Astrocyte of the cerebellum (primary cell): ENCODE results near the gene CHD5.

Source experiments
- DNase-seq: peaks from one replicate; pipeline ENCODE4 v3.0.0-alpha.2; 2011; ENCODE audit warnings: low read depth
- H3K4me3 ChIP-seq: 2 replicates; pipeline ENCODE4 v1.5.1; 2011; ENCODE audit warnings: mild to moderate bottlenecking, low read depth, low read length, moderate library complexity
- in situ Hi-C: cut with HindIII; loops from 2 replicates; pipeline ENCODE4 v1.10.0; 2017; ENCODE audit warnings: low sequenced_read_pairs
- TF ChIP-seq, protein P1 (sequence below): IDR thresholded peaks from 2 replicates; pipeline ENCODE4 v1.5.1; 2012; ENCODE audit warnings: low read length, low read depth, moderate library complexity, mild to moderate bottlenecking; ENCODE audit errors: missing control alignments

CHD5 gene

DNA sequence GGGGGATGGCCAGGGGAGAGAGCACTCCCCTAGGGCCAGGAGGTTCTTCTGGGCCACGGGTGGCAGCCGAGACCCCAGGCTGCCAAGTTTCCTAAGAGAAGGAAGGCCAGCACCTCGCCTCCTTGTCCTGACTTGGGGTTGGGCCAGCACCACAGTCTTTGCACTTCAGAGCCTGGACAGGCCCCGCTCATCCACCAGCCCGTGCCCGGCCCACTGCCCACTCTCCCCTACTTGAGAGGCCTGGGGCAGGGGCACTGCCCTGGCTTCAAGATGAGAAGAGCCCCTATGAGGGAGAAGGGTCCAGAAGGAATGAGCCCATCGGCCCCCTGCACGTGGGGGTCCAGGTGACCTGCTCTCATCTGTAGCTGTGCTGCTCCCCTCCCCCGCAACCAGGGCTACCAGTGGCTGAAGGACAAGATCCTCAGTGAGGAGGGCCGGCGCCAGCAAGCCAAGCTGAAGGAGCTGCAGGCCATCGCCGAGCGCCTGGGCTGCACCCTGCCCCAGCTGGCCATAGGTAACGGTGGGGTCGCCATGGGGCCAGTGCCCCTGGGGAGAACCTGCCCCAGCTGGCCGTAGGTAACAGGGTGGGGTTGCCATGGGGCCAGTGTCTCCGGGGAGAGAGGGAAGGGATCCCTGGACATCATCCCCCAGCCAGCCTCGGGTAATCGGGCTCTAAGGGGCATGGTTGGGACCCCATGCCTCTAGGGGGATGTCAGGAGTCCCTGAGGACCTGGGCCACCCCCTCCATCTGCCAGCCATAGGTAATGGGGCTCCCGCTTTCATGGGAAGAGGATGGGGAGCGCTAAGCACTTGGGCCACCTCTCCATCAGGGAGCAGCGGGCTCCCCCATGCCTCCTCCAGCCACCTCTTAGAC is 83.6 kb downstream of the CHD5 start:
- TF ChIP-seq, protein P1, sequence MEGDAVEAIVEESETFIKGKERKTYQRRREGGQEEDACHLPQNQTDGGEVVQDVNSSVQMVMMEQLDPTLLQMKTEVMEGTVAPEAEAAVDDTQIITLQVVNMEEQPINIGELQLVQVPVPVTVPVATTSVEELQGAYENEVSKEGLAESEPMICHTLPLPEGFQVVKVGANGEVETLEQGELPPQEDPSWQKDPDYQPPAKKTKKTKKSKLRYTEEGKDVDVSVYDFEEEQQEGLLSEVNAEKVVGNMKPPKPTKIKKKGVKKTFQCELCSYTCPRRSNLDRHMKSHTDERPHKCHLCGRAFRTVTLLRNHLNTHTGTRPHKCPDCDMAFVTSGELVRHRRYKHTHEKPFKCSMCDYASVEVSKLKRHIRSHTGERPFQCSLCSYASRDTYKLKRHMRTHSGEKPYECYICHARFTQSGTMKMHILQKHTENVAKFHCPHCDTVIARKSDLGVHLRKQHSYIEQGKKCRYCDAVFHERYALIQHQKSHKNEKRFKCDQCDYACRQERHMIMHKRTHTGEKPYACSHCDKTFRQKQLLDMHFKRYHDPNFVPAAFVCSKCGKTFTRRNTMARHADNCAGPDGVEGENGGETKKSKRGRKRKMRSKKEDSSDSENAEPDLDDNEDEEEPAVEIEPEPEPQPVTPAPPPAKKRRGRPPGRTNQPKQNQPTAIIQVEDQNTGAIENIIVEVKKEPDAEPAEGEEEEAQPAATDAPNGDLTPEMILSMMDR: no peak
- no peak for DNase-seq
- in situ Hi-C loops: no loop called here
- H3K4me3 ChIP-seq: no peak overlapping the region

DNA sequence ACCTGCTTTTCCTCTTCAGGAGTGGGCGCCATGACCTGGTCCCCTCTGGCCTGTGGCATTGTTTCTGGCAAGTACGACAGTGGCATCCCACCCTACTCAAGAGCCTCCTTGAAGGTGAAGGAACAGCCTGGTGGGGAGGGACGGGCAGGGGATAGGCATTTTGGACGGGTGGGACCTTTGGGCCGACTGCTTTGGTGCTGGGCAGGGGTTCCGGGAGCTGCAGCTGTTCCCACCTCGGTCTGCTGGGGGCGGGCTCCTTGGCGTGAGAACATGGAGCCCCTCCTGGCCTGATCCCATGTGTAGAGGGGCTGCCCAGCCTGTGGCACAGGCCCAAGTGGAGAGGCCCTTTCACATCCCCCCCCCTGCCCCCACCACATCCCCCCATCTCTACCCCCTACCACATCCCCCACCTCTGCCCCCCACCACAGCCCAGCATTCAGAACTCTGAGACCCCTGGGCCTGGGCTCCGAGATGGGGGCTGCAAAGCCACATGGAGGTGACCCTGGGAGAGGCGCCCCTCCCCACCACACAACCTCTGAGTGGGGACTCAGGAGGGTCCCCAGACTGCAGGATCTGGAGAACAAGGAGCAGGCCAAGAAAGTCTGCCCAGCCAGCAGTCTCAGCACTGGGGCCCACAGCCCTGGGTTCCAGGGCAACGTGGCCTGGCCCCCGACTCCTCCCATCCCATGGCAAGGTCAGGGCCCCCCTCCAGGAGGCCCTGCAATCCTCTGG is 84.4 kb downstream of the CHD5 start:
- DNase-seq: no peak
- no peak overlapping the region for H3K4me3 ChIP-seq
- TF ChIP-seq, protein P1: no peak
- in situ Hi-C loops: no loop called here

DNA sequence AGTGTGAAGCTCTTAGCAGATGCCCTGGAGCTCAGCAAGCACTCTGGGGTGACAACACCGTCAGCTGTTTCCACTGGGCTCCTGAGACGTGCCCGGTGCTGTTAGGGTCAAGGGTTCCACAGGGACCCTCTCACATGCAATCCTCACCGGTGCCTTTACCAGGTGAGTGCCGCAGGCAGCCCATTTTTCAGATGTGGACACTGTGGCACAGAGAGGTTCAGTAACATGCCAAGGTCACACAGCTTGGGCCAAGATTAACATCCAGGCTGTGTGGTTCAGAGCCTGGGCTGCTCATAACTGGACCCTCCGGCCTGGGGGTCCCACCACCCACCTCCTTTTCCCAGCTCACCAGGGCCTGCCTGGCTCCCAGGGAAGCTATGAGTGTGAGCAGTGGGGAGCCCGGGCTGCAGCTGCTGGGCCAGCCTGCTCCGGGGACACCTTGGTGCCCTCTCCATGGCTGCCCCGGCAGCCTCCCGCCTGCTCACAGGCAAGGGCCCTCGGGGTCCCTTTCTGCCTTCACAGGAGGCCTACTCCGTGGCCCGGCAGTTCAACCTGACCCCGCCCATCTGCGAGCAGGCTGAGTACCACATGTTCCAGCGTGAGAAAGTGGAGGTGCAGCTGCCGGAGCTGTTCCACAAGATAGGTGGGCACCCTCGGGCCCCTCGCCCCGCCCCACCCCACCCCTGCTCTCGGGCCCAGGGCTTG is 85.2 kb downstream of the CHD5 start:
- DNase-seq: no peak
- TF ChIP-seq, protein P1: no peak
- H3K4me3 ChIP-seq: no peak overlapping the region
- in situ Hi-C loops: no loop called here

DNA sequence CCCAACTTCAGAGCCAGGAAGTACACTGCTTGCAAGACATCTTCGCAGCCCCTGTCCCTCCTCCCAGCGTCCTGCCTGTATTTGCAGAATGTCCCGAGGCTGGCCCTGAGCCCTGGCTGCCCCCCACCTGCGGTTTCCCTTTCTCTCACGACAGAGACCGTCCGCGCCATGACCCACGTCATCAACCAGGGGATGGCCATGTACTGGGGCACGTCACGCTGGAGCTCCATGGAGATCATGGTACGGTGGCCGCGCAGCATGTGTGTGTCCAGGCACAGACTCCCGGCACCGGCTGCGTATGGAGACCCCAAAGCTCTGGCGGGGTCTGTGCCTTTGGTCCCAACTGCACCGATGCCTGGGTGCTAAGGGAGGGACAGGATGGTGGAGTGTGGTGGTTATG is 85.9 kb downstream of the CHD5 start:
- in situ Hi-C loops: no loop called here
- TF ChIP-seq, protein P1: no peak
- no peak for DNase-seq

DNA sequence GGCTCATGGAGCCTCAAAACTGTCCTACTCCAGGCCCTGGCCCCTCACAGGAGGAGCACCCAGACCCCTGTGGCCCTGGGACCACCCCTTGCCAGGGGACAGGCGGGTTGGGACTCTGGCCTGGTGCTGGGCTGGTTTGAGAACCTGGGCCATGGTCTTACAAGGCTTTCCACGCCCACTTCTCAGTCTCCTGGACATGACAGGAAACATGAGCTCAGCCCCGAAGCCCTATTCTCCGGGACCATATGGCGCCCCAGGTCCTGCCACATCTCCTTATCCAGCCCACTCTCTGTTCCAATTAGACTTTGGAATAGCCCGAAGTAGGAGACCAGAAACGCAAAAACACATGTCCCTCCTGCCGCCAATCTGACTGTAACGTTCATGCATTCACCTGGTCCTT is 86.5 kb downstream of the CHD5 start:
- no peak overlapping the region for H3K4me3 ChIP-seq
- TF ChIP-seq, protein P1: no peak
- in situ Hi-C loops: no loop called here
- DNase-seq: no peak

More for the DNA sequence above, 85.9 kb downstream of the CHD5 start:
- H3K4me3 ChIP-seq: no peak overlapping the region

DNA sequence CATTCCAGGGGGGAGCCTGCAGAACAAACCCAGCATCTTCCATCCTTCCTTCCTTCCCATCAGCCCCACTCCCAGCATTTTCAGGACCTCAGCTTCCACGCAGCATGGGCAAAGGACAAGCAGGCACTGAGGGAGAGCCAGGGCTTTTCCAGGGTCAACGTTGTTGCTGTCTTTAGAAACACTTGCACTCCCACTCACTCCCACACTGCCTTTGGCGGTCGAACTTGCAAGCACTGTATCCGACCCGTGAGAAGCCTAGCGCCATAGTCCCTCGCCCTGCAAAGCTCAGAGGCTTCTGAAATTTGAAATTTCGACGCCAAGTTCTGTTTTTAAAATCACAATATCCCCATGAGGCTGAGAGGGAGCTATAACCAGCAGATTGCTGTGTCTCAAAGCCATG is 87.0 kb downstream of the CHD5 start:
- H3K4me3 ChIP-seq: no peak overlapping the region

More for the DNA sequence above, 87.0 kb downstream of the CHD5 start:
- TF ChIP-seq, protein P1: no peak
- no peak for DNase-seq
- in situ Hi-C loops: no loop called here
